Dermis microvascular lymphatic vessel endothelial cell (primary cell): ENCODE measurements around the gene PLCG1. TPM values are rescaled to one million over a fixed set of nuclear protein-coding genes. Genes with fewer than 3 reads are reported as not detected.

Experiments
- DNase-seq, 2 donors: peaks; one replicate each; pipeline versions ENCODE4 v3.0.0 to v3.0.0-alpha.2; 2010; ENCODE audit warnings: low read depth in 2 of 2
- total RNA-seq: library from RNA; depleted of rRNA; stranded (reverse); fragments of >200 nt; gene quantifications from 2 replicates; pipeline ENCODE4 v1.2.1, GENCODE V29; 2014

Gene PLCG1
- total RNA-seq, 1 donor from 2014 or later, result 112 TPM

DNA sequence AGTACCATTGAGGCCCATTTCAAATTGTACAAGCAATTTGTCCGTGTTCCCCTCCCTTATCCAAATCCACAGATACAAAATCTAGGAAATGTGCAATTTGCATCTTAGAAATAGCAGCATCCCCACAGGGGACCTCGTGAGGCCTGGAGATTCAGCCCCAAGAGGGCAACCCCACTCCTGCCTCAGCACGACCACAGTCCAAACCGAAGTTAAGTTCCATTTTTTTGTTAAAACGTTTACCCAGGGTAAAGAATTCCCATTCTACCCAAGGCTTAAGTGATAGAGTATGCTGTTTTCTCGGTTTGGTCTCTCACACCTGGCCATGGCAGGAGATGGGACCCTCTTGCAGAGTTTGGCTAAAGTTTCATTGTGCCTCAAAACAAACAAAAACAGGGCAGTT is 41.2 kb downstream of the PLCG1 start:
- no peak for DNase-seq

DNA sequence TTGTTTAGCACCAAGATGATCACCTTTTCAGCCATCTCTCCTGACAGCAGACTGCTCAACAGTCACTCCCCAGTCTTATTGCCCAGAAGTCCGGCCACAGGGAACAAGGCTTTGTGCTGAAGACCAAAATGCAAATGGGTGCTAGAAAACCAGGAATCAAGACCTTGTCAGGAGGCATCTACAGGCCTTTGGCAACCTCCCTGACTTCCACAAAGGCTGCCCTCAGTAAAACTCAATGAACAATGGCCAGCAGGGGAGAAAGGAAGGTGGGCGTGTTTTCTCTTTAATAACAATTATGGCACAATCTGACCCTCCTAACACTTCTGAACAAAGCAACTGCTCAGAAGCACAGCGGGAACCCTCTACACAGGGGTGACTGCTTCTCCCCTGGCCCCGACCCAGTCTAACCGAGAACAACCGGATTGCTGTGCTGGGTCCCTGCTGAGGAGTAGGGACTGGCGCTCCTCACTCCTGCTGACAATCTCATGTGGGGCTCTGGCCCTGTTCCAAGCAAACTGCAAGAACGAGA is 41.6 kb downstream of the PLCG1 start:
- peak in 1 of 2 donors; percentile 50 for DNase-seq

DNA sequence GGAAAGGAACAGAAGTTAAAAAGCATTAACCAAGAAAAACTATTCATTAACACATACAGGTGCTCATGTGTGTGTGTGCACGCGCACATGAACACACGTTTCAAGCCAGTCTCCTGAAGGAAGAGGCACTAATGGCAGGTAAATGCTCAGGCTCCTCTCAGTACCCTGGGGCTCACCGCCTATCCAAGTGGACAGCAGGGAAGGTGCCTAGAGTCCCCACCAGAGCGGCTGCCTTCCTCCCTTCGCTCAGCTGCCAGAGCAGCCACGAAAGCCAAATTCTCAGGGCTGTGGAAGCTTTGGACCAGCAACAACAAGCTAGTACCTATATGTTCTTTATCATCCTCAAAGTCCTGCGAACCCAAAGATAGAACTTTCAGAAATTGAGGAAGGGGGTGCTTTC is 42.6 kb downstream of the PLCG1 start:
- no peak for DNase-seq

DNA sequence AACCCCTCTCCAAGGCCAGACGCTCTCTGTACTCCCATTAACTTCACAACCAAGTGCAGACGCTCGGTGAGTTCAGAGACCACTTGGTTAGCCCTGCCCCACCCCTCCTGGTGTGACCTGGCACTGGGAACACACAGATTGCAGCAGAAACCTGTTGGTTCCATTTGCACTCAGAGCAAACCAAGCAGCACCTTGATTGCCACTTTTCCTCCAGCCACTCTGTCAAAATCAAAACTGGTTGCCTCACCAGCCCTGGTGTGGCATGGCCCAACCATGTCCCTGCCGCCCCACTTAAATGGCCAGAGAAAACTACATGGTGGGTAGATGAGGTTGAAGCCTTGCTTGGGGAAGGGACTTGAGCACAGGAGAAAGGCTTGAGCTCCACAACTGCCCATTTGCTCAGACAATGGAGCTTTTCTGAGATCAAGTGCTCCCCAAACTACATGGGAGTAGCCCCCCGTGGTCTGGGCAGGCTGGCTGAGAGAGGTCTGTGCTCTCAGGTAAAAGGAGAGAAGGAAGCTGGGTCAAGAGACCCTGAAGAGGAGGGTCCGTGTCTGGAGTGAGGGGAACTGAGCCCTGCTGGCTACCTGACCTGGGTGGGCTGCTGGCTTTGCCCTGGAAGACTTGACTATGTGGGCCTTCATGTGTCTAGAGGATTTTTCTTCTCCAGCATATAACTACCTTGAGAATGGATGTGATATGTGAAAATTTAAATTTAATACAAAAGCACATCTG is 43.4 kb downstream of the PLCG1 start:
- no peak for DNase-seq

DNA sequence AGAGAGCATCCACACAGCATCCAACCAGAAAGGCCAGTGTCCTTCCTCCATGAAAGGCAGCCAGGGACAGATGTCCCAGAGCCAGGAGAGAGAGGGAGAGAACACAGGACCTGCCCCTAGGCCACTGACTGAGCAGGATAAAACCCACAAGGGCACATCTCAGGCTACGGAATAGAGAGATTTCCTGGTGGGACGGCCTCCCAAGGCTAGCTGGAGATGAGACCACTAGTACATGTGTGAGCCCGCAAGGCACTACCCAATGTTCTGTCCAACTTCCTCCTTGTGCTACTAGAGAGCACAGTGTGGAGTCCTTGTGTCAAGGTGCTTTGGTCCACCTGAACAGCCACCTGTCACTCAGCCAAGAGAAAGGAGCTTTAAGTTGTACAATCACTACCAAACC is 44.2 kb downstream of the PLCG1 start:
- DNase-seq, result no peak

DNA sequence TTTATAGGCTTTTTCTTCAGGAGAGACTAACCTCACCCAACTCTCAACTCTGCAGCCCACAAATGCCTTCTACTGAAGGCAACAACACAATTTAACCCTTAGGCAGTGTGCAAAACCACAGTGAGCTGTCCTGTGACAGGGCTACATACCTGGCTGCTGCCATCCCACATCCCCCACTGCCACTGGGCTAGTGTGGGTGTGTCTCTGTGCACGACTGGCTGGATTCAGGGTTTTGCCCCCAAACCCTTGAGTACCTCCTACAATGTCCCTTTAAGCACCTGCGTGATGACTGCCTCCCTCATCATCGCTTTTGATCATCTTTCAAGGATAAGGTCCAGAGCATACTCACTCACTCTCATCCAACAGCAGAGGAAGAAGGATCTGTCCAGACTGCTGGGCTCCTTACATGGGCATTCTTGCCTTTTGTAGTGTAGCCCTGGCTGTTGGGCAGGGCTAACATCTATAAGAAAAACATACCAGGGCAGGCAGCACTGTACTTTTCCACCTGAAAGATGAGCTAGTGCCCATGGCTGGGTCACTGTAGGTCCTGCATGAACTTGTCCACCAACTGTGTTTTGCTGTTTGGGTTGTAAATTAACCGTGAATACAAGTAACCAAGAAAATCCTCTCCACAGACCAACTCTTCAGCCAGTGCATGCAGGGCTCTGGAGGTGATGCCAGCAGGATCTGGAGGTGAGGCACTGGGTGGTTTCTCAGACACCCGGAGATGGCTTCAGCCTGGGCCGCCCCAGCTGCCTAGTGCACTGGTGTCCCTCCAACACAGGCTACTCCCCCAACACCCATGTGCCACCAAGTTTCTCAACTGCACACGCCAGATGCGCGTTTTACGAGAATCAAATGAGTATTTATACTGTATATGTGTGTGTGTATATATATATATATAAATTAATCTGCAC is 45.2 kb downstream of the PLCG1 start:
- DNase-seq, result no peak

DNA sequence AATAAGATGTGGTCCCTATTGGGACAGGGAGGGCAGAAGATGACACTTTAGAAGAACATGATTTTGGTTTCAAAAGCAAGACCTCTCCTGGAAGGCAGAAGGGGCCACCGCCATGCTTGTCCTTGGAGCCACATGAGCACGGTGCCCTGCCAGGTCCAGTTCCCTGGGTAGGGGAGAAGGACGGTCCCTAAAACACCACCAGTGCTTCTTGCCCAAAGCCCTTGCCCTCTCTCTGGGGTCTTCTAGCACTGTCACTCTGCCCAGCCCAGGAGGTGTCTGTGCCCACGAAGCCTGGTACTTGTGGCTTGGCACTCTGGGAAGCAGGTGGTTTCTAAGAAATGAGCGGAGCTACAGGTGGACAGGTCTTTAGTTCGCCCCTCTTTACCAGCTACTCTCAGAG is 46.0 kb downstream of the PLCG1 start:
- no peak for DNase-seq

DNA sequence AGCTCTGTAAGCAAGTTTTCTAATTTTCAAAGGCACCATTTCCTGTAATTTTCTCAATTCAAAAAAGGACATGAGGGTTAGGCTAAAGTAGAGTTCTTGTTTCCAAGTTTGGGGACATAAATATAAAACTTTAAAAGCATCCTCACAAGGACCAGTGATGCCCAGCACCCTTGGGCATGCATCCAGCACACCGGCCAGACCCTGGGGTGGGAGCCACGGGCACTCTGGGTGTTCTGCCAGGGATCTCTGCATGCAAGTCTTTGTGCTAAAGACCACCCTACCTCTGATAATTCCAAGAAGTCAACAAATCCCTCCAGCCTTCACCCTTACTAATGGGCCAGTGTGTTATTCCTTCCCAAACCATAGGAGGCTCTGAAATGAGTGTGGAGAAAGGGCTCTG is 46.5 kb downstream of the PLCG1 start:
- DNase-seq, result no peak

DNA sequence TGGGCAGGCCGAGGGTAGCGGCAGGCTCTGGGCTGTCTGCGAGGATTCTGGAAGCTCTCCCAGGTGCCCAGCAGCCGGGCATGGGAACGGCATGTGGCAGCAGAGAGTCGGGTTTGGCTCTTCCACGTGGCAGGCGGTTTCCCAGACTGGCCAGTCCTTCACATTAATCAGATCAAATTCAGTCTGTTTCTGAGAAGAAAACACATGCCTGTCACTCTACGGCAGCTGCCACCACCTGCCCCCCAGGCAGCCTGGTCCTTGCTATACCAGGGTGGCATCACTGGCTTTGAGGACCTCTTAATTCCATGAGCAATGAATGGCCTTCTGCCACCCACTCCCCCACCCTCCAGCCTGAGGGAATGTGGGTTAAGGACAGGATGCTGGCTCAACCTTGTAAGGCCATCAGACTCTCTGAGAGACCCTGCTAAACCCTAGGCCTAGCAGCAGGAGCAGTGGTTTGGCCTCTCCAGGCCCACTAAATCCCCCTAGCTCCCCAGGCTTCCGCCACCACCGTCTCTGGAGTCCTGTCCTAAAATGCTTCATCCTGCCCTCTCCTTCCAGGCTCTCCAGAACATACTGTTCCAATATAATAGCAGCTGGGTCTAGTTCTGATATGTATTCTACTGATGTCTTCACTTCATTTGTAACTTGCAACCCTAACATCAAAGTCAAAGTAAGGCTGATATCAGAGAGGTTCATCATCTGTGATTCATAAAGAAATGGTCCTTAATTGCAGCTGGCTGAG is 47.8 kb downstream of the PLCG1 start:
- no peak for DNase-seq

DNA sequence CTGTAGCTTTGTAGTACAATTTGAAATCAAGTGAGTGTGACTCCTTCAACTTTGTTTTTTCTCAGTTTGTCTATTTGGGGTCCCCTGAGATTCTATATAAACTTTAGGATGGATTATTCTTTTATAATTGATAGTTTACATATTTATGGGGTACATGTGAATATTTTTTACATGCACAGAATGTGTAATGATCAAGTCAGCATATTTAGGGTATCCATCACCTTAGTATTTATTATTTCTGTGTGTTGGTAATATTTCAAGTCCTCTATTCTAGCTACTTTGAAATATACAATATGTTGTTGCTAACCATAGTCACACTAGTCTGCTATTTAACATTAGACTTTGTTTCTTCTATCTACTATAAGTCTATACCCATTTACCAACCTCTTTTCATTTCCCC is 50.3 kb downstream of the PLCG1 start:
- DNase-seq, result no peak

DNA sequence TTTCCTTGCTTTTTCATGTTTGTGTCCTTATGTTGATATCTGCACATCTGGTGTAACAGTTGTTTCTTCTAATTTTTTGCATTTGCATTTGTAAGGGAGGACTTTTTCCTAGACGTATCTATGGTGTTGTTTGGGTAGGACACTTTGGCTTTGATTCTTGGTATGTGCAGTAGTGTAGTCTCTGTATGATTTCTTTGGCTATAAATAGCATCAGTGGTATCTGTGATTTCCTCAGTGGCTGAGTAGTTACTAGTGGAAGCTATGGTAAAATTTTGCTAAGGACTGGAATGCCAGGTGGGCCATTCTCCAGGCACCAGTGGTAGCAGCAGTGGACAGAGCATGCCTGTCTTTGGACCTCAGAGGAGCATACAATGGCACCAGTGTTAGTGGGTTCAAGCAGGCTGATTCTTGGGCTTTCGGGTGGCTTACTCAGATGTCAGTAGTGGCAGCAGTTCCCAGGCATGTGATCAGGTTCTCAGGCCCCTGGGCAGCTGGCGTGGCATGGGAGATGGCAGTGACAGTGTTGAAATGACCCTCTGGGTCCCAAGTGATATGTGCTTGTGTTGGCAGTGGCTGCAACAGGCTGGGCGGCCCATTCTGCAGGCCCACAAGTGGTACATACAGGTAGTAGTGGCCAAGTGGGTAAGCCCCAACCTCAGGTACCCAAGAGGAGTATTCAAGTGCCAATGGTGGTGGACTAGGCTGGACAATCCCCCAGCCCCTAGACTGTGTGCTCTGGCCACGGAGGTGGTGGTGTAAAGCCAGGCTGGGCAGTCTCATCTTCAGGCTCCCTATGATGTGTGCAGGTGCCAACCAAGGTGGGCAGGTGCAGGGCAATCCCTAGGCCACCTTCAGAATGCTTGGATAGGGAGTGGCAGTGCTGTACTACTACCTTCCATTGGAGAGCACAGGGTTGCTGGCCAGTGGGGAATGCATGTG is 54.5 kb downstream of the PLCG1 start:
- no peak for DNase-seq

DNA sequence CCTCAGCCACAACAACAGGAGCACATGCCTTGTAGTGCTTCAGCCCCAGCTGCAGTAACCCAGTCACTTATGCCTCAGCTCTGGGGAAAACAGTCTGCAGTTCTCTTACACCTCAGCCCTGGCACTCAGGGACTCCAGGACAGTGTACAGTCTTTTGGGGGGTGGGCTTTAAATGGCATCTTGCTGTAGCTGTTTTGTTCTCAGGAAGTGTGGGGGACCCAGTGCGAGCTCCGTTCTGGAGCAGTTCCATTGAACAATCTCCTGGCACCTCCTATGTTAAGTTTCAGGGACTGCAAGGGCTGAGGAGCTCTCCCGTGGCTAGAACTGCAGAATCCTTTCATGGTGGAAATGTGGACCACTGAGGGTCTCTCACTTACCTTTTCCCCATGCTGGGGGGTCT is 55.2 kb downstream of the PLCG1 start:
- no peak for DNase-seq

DNA sequence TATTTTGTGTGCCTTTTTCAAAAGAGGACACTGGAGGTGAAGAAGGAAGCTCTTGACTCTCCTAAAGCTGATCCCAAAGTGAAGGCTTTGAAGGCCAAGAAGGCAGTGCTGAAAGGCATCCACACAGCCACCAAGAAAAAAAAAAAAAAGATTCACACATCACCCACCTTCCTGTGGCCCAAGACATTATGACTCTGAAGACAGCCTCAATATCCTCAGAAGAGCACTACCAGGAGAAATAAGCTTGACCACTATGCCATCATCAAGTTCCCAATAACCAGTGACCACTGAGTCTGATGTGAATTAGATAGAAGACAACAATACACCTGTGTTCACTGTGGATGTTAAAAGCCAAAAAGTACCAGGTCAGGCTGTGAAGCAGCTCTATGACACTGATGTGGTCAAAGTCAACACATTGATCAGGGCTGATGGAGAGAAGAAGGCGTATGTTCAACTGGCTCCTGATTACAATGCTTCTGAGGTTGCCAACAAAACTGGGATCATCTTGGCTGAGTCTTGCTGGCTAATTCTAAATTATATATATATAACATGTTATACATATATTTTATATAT is 59.4 kb downstream of the PLCG1 start:
- no peak for DNase-seq

DNA sequence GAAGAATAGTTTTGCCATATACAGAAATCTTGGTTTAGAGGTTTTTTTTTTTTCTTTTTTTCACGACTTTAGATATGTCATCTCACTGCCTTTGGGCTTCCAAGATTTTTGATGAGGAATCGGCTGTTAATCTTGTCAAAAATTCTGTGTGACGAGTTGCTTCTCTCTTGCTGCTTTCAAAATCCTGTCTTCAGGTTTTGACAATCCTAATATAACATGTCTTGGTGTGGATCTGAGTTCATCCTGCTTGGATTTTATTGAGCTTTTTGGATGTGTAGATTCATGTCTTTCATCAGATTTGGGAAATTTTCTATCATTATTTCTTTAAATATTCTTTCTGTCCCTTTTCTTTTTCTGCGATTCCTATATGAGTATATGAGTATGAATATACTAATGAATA is 61.1 kb downstream of the PLCG1 start:
- DNase-seq, result no peak

DNA sequence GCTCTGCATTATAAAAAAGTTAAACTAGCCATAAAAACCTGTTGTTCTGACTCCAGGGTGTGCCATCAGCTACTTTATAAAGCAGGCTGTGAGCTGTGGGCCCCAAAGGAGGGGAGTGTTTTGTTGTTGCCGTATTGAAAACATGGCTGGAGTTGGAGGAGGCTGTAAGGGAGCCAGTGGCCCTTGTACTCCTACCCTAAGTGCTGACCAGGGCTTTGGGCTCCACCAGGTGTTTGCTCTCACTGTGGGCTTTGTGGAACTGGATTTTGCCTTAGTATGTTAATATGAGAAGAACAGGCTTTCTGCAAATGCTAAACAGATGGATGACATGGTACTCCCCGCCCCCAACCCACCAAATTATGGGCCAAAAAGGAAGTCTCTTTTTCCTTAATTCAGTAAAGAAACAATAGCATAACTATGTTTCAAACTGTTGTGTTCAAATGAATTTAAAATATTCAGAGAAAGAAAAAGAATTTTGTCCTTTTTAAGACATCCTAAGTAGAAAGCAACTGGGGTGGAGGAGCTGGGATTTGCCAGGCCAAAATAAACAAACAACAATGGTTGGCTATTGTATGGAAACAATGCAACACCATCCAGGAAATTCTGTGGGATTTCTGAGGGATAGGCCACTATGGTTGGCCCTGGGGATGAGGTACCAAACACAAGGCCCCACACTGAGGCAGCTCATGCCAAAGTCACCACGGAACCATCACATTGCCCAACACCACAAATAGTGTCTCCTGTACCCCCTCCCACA is 63.3 kb downstream of the PLCG1 start:
- DNase-seq, result peak; percentile 62 to 83

DNA sequence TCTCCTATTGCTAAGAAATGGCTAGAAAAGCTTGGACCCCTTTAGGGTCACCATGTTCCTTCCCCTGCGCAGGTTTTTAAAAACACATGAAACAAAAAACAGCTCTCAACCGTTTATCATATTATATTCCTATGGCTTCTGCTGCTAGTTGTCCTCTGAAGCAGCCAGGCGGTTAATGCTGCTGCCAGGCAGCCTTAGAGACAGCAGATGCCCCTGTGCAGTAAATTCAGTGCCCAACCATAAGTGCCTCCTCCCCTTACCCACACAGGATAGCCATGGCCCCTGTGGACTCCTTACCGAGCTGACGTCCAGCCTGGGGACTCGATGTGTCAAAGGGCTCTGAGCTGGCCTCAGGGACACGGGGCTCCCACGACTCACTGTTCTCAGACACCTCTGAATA is 64.4 kb downstream of the PLCG1 start:
- DNase-seq, result no peak

DNA sequence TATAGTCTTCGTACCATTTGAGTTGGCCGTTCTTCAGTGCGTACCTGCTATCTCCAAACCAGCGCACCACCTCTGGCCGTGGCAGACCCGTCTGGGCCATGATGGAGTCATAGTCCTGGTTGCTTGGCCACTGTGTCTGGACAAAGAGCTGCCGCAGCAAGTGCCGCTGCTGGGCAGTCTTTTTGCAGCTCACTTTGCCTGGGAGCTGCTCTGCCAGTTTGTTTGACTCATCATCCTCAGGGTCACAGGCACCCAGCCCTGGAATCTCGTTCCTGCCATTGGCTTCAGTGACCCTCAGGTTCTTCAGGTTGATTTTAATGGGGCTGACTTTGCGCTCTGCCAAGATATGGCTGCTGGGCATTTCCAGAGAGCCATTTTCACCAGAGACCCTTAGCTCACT is 65.1 kb downstream of the PLCG1 start:
- no peak for DNase-seq

DNA sequence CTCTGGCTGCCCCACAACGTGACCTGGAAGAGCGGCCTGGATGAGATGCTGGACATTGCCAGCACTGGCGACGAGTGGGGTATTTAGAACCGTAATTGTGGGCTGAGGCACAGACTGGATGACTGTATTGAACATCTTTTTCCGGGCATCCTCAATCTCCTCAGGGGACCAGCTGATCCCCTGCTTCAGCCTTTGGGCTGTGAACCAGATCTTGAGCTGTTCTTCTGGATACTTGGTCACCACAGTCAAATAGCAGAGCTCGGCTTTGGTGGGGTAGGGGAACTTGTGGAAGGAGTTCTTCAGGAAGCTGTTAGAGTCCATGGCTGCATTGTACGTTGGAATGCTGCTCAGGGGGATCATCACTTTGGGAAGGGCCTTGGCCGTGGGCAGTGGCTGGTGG is 66.3 kb downstream of the PLCG1 start:
- DNase-seq, result no peak
